DMS79 (cell line): ENCODE results near the gene PPP1R12B.
"Not testable (repeated sequence)": the region's sequence is repeated elsewhere in the genome, so short reads cannot be mapped to it uniquely, and the experiment has no call there.

Experiments
- DNase-seq: peaks from one replicate; lab custom pipeline; 2025; lab: John Stamatoyannopoulos, UW

PPP1R12B gene

GRCh38 chr1:202585590-202585933, 237.1 kb downstream of the PPP1R12B start:
- DNase-seq, result no peak

DNA sequence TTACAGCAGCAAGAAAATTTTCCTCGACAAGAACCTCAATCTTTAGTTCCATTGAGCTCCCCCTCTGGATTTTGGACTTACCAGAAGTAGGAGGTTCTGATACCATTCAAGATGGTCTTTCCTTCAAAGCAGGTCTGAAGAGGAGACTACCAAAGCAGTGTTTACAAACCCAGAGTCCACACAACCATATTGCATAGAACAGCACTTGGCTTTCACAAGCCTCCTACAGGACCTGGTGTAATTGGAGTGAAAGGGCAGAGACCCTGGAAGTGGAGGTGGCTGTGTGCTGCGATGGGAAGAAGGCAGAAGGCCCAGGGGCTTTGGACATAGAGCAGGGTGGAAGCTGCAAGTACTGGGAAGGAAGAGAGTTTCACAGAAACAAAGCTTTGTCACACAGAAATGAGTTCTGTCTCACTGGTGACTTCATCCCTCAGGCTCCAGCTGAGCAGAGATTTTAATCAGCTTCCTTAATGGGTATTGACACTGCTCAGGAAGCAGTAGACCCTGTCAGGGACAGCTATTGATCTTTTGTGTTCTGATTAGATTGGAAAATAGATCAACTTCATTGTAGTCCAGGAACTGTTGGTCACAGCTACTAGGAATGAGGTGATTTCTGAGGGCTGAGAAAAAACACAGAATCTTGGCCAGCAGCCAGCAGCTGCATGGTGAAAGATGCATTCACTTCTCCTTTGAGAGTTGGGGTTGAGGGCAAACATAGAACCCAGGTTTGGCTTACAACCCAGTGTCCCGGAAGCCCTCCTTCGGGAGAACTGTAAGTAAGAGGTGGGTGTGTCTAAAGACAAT, 237.7 kb downstream of the PPP1R12B start:
- peak; percentile 60 for DNase-seq

GRCh38 chr1:202586871-202587270, 238.4 kb downstream of the PPP1R12B start:
- DNase-seq, result no peak

GRCh38 chr1:202587859-202588485, 239.5 kb downstream of the PPP1R12B start:
- DNase-seq, result no peak

- DNase-seq, result no peak
These were observed 240.1 kb downstream of the PPP1R12B start for GRCh38 chr1:202588503-202589189.

- DNase-seq, result peak; percentile 29
These were observed 240.9 kb downstream of the PPP1R12B start for GRCh38 chr1:202589190-202589930.

GRCh38 chr1:202590126-202590525, 241.6 kb downstream of the PPP1R12B start:
- DNase-seq, result no peak

DNA sequence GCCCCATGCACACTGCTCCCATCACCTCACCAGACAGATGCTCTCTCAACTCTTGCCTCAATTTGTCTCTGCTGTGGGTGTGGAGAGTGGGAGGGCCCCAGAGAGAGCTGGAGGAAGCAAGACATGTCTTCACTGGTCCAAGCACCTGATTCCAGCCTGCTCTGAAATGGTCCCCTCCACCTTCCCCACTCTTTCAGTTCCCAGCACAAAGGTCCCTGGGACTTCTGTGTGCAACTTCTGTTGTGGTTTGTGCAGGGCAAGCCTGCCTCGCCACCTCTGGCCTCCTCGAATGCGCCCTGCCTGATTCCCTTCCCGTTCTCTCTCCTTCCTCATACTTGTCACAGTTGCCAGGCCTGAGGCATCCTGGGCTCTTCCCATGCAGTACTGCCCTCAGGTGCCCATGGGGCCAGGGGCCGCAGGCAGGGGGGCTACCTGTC, 242.5 kb downstream of the PPP1R12B start:
- DNase-seq, result no peak

DNA sequence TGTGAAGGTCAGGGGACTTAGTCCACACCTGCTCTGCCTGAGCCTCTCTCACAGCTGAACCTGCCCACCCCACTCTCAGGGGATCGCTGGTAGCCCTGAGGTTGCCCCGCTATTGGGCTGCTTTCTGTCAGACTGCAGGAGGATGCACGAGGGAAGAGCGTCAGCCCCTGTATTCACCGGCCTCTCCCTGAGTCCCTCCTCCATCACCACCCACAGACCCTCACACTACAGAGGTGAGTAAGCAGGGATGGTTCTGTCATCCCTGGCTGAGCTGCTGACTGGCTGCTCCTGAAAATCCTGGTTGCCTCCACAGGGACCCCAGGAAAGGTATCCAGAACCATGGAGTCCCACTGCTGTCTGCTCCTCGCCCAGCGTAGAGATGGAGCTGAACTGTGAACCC, 243.0 kb downstream of the PPP1R12B start:
- DNase-seq, result no peak

- DNase-seq, result no peak
These were observed 243.6 kb downstream of the PPP1R12B start for GRCh38 chr1:202592146-202592545.

DNA sequence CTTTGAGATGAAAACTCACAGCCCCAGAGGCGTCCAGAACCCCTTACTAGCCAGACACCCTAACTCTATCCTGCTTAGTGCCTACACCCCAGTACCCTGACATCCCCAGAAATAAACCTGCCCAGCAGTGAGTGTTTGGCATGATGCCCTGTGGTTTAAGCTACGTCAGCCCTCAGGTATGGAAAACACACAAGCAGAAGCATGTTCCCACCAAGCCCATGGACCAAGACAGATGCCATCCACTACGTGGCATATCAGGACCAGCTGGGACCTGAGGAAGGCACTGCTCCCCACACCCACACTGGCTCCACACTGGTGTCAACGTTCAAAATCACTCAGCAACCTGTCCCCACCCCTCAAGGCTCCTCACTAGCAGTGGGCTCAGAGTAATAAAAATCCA, 245.3 kb downstream of the PPP1R12B start:
- no peak for DNase-seq

DNA sequence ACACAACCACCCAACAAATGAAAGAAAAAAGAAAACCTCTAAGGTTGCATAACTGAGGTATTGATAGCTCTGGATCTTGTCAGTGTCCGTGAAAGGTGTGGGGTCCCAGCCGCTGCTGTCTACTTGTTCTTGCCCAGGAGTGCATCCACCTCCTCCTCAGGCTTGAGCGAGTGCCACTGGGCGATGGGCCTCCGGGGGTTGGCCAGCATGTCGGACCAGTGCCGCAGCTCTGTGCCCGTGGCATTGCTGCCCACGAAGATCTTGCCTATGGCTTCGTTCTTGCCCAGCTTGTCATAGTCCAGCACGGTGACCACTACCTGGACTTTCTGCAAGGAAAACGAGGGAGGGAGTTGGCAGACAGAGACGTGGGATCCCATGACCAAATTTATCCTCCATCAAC, 248.1 kb downstream of the PPP1R12B start:
- no peak for DNase-seq

DNA sequence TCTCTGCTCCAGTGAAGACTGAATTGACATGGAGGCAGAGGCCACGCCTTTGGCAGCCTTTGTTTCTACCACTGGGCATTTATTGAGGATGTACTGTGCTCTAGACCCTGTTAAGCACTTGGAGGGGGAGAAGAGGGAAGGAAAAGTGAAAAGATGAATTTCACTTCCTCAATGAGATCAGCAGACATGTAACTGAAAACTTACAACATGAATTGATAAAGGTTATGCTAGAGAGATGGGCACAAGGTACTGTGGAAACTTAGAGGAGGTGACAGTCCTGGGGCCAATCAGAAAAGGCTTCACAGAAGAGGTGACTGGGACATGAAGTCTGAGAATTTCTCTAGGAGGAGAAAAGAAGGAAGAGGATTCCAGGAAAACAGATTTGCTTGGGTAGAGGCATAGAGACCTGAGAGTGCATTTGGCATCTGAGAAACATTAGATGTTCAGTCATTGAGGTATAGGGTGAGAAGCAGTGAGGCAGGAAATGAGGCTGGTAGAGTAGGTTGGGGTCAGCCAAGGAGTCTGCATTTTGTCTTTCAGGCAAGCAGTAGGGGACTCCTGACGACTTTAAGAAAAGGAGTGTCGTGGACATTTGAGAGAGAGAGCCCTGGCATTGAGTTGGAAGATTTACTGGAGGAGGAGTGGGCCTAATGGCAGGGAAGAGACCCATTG, 248.7 kb downstream of the PPP1R12B start:
- no peak for DNase-seq

DNA sequence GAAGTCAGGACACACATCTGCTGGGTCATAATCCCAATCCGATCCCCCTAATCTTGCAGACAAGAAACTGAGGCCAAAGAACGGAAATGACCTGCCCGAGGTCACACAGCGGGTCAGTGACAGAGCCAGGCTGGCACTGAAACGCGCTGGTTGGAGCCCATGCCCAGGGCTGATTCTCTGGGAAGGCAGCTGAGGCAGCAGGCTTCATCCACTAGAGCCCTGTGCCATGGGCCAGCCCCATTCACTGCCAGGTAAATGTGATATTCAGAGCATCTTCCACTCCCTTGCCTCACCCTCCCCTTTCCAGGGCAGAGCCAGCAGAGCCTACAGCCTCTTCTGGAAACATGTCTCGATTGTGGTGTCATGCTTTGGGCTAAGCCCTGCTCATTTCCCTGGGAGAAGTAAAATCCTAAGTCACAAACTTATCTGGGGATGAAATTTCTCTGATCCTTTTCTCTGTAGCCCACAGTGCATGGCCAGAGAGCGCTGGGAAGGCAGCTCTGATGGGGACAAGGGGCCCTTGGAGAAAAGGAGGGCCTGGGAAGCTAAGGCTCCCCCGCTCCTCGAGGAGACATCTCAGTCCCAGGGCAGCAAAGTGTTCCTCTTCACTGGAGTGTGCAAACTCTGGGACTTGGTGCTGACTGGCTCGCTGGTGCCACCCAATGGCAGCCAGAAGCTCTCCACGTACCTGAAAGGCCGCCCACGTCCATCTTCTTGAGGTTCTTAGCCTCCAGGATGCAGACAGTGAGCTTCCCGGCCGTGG, 251.4 kb downstream of the PPP1R12B start:
- no peak for DNase-seq

DNA sequence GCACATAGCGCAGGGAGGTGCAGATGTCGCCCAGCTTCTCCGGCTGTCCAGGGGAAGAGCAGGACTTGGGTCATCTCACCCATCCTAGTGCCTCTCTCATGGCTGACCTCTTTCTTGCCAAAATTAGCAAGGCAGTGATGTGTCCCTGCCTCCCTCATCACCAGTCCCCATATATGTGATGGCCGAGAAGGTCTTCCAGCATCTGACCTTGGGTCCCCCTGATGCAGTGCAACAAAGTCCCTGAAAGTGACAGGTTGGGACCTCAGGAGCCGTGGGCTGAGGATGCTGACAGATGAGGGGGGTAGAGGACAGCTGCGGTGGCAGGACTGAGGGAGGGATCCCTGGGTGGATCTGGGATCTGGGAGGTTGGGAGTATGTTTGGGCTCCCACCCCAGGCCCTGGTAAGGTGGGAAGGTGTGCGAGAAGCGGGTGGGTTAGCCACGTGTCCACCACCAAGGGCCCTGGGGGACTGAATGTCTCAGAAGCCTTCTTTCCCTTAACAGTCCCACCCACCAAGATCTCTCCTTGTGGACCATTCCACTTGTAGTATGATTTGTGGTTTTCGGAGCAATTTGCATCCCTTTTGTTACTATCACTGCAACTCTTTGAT, 252.0 kb downstream of the PPP1R12B start:
- DNase-seq, result no peak

DNA sequence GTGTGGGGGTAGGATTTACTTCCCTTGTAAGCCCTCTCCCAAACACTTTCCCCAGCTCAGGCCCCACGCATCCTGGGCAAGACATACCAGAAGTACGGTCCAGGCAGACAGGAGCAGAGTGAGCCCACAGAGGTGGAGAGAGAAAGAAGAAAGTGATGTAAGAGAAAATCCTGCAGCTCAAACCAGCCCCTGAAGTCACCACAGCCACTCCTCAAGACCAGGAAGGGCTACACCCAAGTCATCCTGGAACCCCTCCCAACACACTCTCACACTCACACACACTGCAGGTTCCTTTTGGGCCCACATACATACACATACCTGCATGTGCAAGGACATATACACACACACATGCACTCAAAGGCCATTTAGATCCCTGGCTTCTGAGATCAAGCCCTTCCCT, 254.9 kb downstream of the PPP1R12B start:
- no peak for DNase-seq

DNA sequence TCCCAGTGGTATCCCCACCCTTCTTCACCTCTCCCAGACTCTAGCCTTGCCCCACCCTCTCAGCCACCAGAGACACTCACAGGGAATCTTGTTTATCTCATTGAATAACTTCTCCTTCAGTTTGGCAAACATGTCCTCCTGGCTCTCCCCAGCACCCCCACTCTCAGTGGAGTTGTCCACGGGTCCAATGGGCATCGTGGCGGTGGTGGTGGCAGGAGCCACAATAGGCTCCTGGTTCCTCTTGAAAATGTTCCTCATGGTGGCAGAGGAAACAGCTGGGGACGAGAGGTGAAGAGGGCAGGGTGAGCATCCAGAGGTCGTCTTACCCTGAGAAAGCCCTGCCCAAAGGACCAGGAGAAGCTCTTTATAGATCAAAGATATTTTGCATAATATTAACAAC, 257.0 kb downstream of the PPP1R12B start:
- no peak for DNase-seq

- DNase-seq, result not testable (repeated sequence)
These were observed 263.5 kb downstream of the PPP1R12B start for GRCh38 chr1:202612036-202612435.

GRCh38 chr1:202613571-202613970, 265.1 kb downstream of the PPP1R12B start:
- no peak for DNase-seq

GRCh38 chr1:202614363-202615207, 266.1 kb downstream of the PPP1R12B start:
- peak; percentile 9 for DNase-seq
